Measurements from ENCODE around the gene HID1. TPM values are rescaled to one million over a fixed set of nuclear protein-coding genes. Genes with fewer than 3 reads are reported as not detected.

Gene HID1
- total and polyA plus RNA-seq, 5 donors from 2014 or later = 1.4 to 5.6 (median 2.7) TPM

DNA sequence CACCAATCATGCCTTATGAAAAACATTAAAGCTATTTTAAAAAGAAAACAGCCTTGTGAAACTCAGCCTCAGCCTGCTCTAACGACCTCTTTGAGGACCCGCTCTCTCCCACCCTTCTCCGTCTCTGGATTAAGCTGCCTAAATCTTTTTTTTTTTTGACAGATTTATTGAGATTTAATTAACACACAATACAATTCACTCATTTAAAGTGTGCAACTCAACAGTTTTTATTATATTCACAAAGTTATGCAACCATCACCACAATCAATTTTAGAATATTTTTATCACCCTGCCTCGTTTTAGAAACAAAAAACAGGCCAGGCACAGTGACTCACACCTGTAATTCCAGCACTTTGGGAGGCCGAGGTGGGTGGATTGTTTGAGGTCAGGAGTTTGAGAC is 23.3 kb upstream of the HID1 start:
- Mint-ChIP-seq H3K27me3 (peaks cover 20% of the 10 kb centered on the region), H3K36me3 (no peaks in the 10 kb centered on the region), H3K4me3 (peak overlapping the region in 1 of 4 donors; percentile 61), H3K27ac (no peak overlapping the region), H3K9me3 (no peaks in the 10 kb centered on the region), H3K4me1 (peaks cover 0 to 5% (median 0%) of the 10 kb centered on the region in 4 donors)
- no peaks in the 10 kb centered on the region for H3K36me3 ChIP-seq (ENCODE audit: control insufficient read depth, insufficient read depth, low read length)
- no peaks in the 10 kb centered on the region for H3K27me3 ChIP-seq (ENCODE audit: control insufficient read depth, insufficient read depth, low read length)
- H3K4me1 ChIP-seq (ENCODE audit: control insufficient read depth, insufficient read depth, low read length, poor library complexity, severe bottlenecking) = no peaks in the 10 kb centered on the region
- no peak for DNase-seq
- H3K4me3 ChIP-seq (ENCODE audit: low read depth, low read length) = no peak overlapping the region
- no peak overlapping the region for H3K27ac ChIP-seq (ENCODE audit: insufficient read depth, low read length, poor library complexity, severe bottlenecking)
- ATAC-seq (ENCODE audit: low read depth in 2 of 2) = no peak
- H3K9me3 ChIP-seq (ENCODE audit: control insufficient read depth in 2 of 2, low read length in 2 of 2) = no peaks in the 10 kb centered on the region

DNA sequence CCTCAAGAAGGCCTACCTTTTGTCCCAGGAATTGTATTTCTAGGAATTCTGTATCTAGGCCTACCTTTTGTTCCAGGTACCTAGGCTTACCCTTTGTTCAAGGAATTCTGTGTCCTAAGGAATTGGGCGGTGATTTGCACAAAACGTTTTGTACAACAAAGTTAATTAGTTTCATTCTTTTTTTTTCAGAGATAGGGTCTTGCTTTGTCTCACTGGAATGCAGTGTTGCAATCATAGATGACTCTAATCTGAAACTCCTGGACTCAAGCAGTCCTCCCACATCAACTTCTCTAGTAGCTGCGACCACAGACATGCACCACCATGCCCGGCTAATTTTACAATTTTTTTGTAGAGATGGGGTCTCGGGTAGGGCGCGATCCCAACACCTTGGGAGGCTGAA is 21.9 kb upstream of the HID1 start:
- Mint-ChIP-seq H3K4me3 (no peak overlapping the region), H3K4me1 (peaks cover 0 to 5% (median 0%) of the 10 kb centered on the region in 4 donors), H3K27me3 (peaks cover 25% of the 10 kb centered on the region), H3K27ac (no peak overlapping the region), H3K36me3 (no peaks in the 10 kb centered on the region), H3K9me3 (no peaks in the 10 kb centered on the region)
- no peak overlapping the region for H3K4me3 ChIP-seq (ENCODE audit: low read depth, low read length)
- H3K27me3 ChIP-seq (ENCODE audit: control insufficient read depth, insufficient read depth, low read length) = no peaks in the 10 kb centered on the region
- DNase-seq = no peak
- H3K36me3 ChIP-seq (ENCODE audit: control insufficient read depth, insufficient read depth, low read length) = no peaks in the 10 kb centered on the region
- no peak for ATAC-seq (ENCODE audit: low read depth in 2 of 2)
- no peaks in the 10 kb centered on the region for H3K4me1 ChIP-seq (ENCODE audit: control insufficient read depth, insufficient read depth, low read length, poor library complexity, severe bottlenecking)
- no peak overlapping the region for H3K27ac ChIP-seq (ENCODE audit: insufficient read depth, low read length, poor library complexity, severe bottlenecking)
- no peaks in the 10 kb centered on the region for H3K9me3 ChIP-seq (ENCODE audit: control insufficient read depth in 2 of 2, low read length in 2 of 2)

- Histone ChIP-seq H3K36me3 (ENCODE audit: control insufficient read depth, insufficient read depth, low read length) (no peaks in the 10 kb centered on the region), H3K27ac (ENCODE audit: insufficient read depth, low read length, poor library complexity, severe bottlenecking) (no peak overlapping the region), H3K4me3 (ENCODE audit: low read depth, low read length) (no peak overlapping the region), H3K9me3 (ENCODE audit: control insufficient read depth in 2 of 2, low read length in 2 of 2) (no peaks in the 10 kb centered on the region), H3K27me3 (ENCODE audit: control insufficient read depth, insufficient read depth, low read length) (peaks cover 4% of the 10 kb centered on the region), H3K4me1 (ENCODE audit: control insufficient read depth, insufficient read depth, low read length, poor library complexity, severe bottlenecking) (peaks cover 14% of the 10 kb centered on the region)
- no peaks in the 10 kb centered on the region for H3K36me3 Mint-ChIP-seq
- ATAC-seq (ENCODE audit: low read depth in 2 of 2) (no peak), DNase-seq (no peak)
- H3K27ac Mint-ChIP-seq = no peak overlapping the region
- H3K27me3 Mint-ChIP-seq = peaks cover 27% of the 10 kb centered on the region
- no peaks in the 10 kb centered on the region for H3K9me3 Mint-ChIP-seq
- H3K4me1 Mint-ChIP-seq = peaks cover 1 to 4% (median 2%) of the 10 kb centered on the region in 4 donors
- H3K4me3 Mint-ChIP-seq = peak overlapping the region in 1 of 4 donors; percentile 51
Observed at GRCh38 chr17:74992223-74992622, 19.7 kb upstream of the HID1 start.

GRCh38 chr17:74990581-74991105 is 18.1 kb upstream of the HID1 start:
- peak overlapping the region in 1 of 3 donors; percentile 28 for H3K27ac Mint-ChIP-seq
- Histone ChIP-seq H3K36me3 (ENCODE audit: control insufficient read depth, insufficient read depth, low read length) (no peaks in the 10 kb centered on the region), H3K27me3 (ENCODE audit: control insufficient read depth, insufficient read depth, low read length) (peaks cover 4% of the 10 kb centered on the region), H3K4me3 (ENCODE audit: low read depth, low read length) (no peak overlapping the region), H3K4me1 (ENCODE audit: control insufficient read depth, insufficient read depth, low read length, poor library complexity, severe bottlenecking) (peaks cover 18% of the 10 kb centered on the region), H3K9me3 (ENCODE audit: control insufficient read depth in 2 of 2, low read length in 2 of 2) (no peaks in the 10 kb centered on the region), H3K27ac (ENCODE audit: insufficient read depth, low read length, poor library complexity, severe bottlenecking) (no peak overlapping the region)
- peaks cover 3 to 12% (median 9%) of the 10 kb centered on the region in 4 donors for H3K4me1 Mint-ChIP-seq
- no peak for ATAC-seq (ENCODE audit: low read depth in 2 of 2)
- H3K27me3 Mint-ChIP-seq = peaks cover 35% of the 10 kb centered on the region
- H3K36me3 Mint-ChIP-seq = no peaks in the 10 kb centered on the region
- no peaks in the 10 kb centered on the region for H3K9me3 Mint-ChIP-seq
- DNase-seq = no peak
- peak overlapping the region in 1 of 4 donors; percentile 73 for H3K4me3 Mint-ChIP-seq

DNA sequence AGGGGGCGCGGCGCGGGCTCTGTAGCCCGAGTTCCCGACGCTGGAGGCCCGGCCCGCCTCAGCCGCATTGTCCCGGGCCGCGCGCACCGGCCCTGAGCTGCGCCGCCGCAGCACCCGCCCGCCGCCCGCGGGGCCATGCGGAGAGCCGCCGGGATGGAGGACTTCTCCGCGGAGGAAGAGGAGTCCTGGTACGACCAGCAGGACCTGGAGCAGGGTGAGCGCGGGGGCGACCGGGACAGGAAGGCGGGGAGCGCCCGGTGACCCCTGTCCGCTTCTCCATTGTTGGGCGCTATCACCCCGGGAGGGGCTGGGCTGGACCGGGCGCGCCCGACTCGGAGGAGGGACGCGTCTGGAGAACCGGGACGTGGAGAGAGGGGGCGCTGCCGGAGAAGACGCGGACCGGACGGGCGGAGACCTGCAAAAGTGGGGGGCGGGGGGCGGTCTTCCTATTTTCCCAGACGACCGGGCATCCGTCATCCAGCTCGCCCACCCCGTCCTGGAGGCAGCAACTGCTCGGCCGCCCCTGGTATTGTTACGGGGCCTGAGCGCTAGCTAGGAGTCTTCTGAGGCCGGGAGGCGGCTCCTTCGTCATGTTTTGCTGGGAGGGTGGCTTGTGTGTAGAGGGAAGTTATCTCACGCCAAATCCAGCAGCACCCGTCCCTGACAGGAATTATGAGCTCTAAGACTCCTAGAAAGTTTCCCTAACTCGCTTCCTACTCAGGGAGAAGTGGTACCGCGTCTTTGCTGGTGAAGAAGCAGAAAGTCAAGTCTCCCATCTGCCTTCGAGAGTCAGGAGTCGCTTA is 15.6 kb upstream of the HID1 start:
- no peaks in the 10 kb centered on the region for H3K36me3 Mint-ChIP-seq
- DNase-seq (peak in 2 of 3 donors; percentile 18 to 27), ATAC-seq (ENCODE audit: low read depth in 2 of 2) (peak; percentile 33 to 52)
- Histone ChIP-seq H3K27ac (ENCODE audit: insufficient read depth, low read length, poor library complexity, severe bottlenecking) (no peak overlapping the region), H3K27me3 (ENCODE audit: control insufficient read depth, insufficient read depth, low read length) (peaks cover 10% of the 10 kb centered on the region), H3K9me3 (ENCODE audit: control insufficient read depth in 2 of 2, low read length in 2 of 2) (no peaks in the 10 kb centered on the region), H3K36me3 (ENCODE audit: control insufficient read depth, insufficient read depth, low read length) (no peaks in the 10 kb centered on the region), H3K4me3 (ENCODE audit: low read depth, low read length) (no peak overlapping the region), H3K4me1 (ENCODE audit: control insufficient read depth, insufficient read depth, low read length, poor library complexity, severe bottlenecking) (peaks cover 18% of the 10 kb centered on the region)
- no peaks in the 10 kb centered on the region for H3K9me3 Mint-ChIP-seq
- H3K27ac Mint-ChIP-seq = no peak overlapping the region
- peaks cover 31% of the 10 kb centered on the region for H3K27me3 Mint-ChIP-seq
- H3K4me3 Mint-ChIP-seq = peak overlapping the region; percentile 73 to 91 (median 80)
- peaks cover 3 to 19% (median 12%) of the 10 kb centered on the region in 4 donors for H3K4me1 Mint-ChIP-seq

DNA sequence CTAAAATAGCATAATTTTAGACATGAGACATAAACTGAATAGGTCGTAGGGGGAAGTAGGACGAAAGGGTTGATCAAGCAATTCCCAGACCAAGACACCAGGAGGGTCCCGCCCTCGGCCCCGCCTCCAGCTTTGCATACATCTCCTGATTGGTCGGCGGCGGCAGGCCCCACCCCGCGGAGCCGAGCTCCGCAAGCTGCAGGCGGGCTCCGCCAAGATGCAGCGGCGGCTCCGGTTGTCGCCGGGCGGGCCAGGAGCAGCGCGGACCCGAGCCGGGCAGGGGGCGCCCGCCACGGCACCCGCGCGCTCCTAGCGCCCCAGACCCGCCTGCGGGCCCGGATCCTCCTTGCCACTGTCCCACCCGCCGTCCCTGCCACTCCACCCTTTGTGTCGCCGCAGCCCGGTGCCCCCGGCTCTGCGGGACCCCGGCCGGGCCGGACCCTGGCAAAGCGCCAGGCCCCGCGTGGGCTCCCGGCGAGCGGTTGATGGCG is 14.9 kb upstream of the HID1 start, which contains the start of gene CDR2L:
TSS of gene CDR2L (plus strand) at position 215 of the 491 bp plus-strand sequence. CDS start 412 bp downstream, outside the sequence.
- Mint-ChIP-seq H3K4me3 (peak within 1 kb of the TSS; percentile 85 to 94 (median 88)), H3K9me3 (no peaks in the 10 kb centered on the region), H3K4me1 (peaks cover 3 to 19% (median 14%) of the 10 kb centered on the region in 4 donors), H3K36me3 (no peaks in the 10 kb centered on the region), H3K27me3 (peaks cover 24% of the 10 kb centered on the region), H3K27ac (peak within 1 kb of the TSS in 2 of 3 donors; percentile 78 to 80)
- Histone ChIP-seq H3K9me3 (ENCODE audit: control insufficient read depth in 2 of 2, low read length in 2 of 2) (no peaks in the 10 kb centered on the region), H3K4me1 (ENCODE audit: control insufficient read depth, insufficient read depth, low read length, poor library complexity, severe bottlenecking) (peaks cover 21% of the 10 kb centered on the region), H3K4me3 (ENCODE audit: low read depth, low read length) (peak within 1 kb of the TSS; percentile 83), H3K27ac (ENCODE audit: insufficient read depth, low read length, poor library complexity, severe bottlenecking) (no peak within 1 kb of the TSS), H3K36me3 (ENCODE audit: control insufficient read depth, insufficient read depth, low read length) (no peaks in the 10 kb centered on the region), H3K27me3 (ENCODE audit: control insufficient read depth, insufficient read depth, low read length) (peaks cover 10% of the 10 kb centered on the region)
- ATAC-seq (ENCODE audit: low read depth in 2 of 2) (peak; percentile 92 to 93), DNase-seq (peak; percentile 87 to 88 (median 88))

DNA sequence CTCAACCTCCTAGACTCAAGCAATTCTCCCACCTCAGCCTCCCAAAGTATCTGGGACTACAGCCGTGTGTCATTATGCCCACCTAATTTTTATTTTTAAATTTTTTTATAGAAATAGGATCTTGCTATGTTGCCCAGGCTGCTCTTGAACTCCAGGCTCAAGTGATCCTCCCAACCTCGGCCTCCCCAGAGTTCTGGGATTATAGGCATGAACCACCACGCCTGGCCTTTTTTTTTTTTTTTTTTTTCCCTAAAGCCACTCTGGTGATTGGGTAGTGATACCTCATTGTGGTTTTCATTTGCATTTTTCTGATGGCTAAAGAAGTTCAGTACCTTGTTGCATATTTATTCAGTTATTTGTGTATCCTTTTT is 13.6 kb upstream of the HID1 start:
- Histone ChIP-seq H3K27ac (ENCODE audit: insufficient read depth, low read length, poor library complexity, severe bottlenecking) (no peak overlapping the region), H3K36me3 (ENCODE audit: control insufficient read depth, insufficient read depth, low read length) (no peaks in the 10 kb centered on the region), H3K4me1 (ENCODE audit: control insufficient read depth, insufficient read depth, low read length, poor library complexity, severe bottlenecking) (peaks cover 32% of the 10 kb centered on the region), H3K9me3 (ENCODE audit: control insufficient read depth in 2 of 2, low read length in 2 of 2) (no peaks in the 10 kb centered on the region), H3K4me3 (ENCODE audit: low read depth, low read length) (no peak overlapping the region), H3K27me3 (ENCODE audit: control insufficient read depth, insufficient read depth, low read length) (peaks cover 10% of the 10 kb centered on the region)
- peak overlapping the region in 1 of 4 donors; percentile 85 for H3K4me3 Mint-ChIP-seq
- no peak for DNase-seq
- H3K27ac Mint-ChIP-seq = no peak overlapping the region
- H3K36me3 Mint-ChIP-seq = no peaks in the 10 kb centered on the region
- peaks cover 18% of the 10 kb centered on the region for H3K27me3 Mint-ChIP-seq
- ATAC-seq (ENCODE audit: low read depth in 2 of 2) = no peak
- H3K4me1 Mint-ChIP-seq = peaks cover 7 to 27% (median 19%) of the 10 kb centered on the region in 4 donors
- no peaks in the 10 kb centered on the region for H3K9me3 Mint-ChIP-seq

Data from CD4-positive, CD25-positive, alpha-beta regulatory T cell (primary cell).